GM23248 (cell line): Measurements from ENCODE around the gene BICD1.

Experiments
- EZH2 ChIP-seq: fragments of 200-600 bp; sonication (generic); IDR thresholded peaks from 2 replicates; pipeline ENCODE4 v1.6.1; 2018; ENCODE audit warnings: antibody characterized with exemption, mild to moderate bottlenecking; ENCODE audit not compliant: insufficient read depth, poor library complexity, severe bottlenecking
- EZH2phosphoT487 ChIP-seq: fragments of 200-600 bp; sonication (generic); IDR thresholded peaks from 2 replicates; pipeline ENCODE4 v1.6.1; 2018; ENCODE audit warnings: antibody characterized with exemption, moderate library complexity, mild to moderate bottlenecking, low read depth; ENCODE audit not compliant: insufficient read depth

GRCh38 chr12:32249777-32250176 lies 143.1 kb downstream of the BICD1 start:
- TF ChIP-seq EZH2phosphoT487: no peak
- no peak for TF ChIP-seq EZH2
